Myocyte (in vitro differentiated cells): ENCODE measurements around the gene SASH1. TPM values are rescaled to one million over a fixed set of nuclear protein-coding genes. Genes with fewer than 3 reads are reported as not detected.
"Not testable (repeated sequence)": the region's sequence is repeated elsewhere in the genome, so short reads cannot be mapped to it uniquely, and the experiment has no call there.

Experiments
- DNase-seq: peaks from one replicate; pipeline ENCODE4 v3.0.0-alpha.2; 2012; ENCODE audit warnings: low read depth
- total RNA-seq: library from RNA; depleted of rRNA; stranded (reverse); fragments of >200 nt; gene quantifications from 2 replicates; pipeline ENCODE4 v1.2.3, GENCODE V29; 2014

The SASH1 gene
- total RNA-seq, 1 donor from 2014 or later = 39.4 TPM

- DNase-seq = no peak
Measured at GRCh38 chr6:148328876-148329555, 13.6 kb upstream of the SASH1 start.

GRCh38 chr6:148329596-148330381 lies 12.8 kb upstream of the SASH1 start:
- DNase-seq = no peak

- DNase-seq = no peak
Measured at GRCh38 chr6:148332088-148332487, 10.6 kb upstream of the SASH1 start.

GRCh38 chr6:148336901-148337300 lies 5.7 kb upstream of the SASH1 start:
- no peak for DNase-seq

GRCh38 chr6:148339766-148340165 lies 2.9 kb upstream of the SASH1 start:
- DNase-seq = no peak

GRCh38 chr6:148340586-148341297 lies 1.9 kb upstream of the SASH1 start:
- DNase-seq = no peak

GRCh38 chr6:148342100-148342349 lies 613 bp upstream of the SASH1 start:
- DNase-seq = no peak

- DNase-seq = no peak
Measured at GRCh38 chr6:148343047-148343782, 577 bp downstream of the SASH1 start.

- no peak for DNase-seq
Measured at GRCh38 chr6:148345176-148345575, 2.5 kb downstream of the SASH1 start.

GRCh38 chr6:148345578-148345977 lies 2.9 kb downstream of the SASH1 start:
- no peak for DNase-seq

- no peak for DNase-seq
Measured at GRCh38 chr6:148346681-148347440, 4.2 kb downstream of the SASH1 start.

- no peak for DNase-seq
Measured at GRCh38 chr6:148347441-148348054, 4.9 kb downstream of the SASH1 start.

GRCh38 chr6:148348335-148348734 lies 5.7 kb downstream of the SASH1 start:
- no peak for DNase-seq

GRCh38 chr6:148348778-148349177 lies 6.1 kb downstream of the SASH1 start:
- DNase-seq = no peak

GRCh38 chr6:148349466-148349865 lies 6.8 kb downstream of the SASH1 start:
- no peak for DNase-seq

- no peak for DNase-seq
Measured at GRCh38 chr6:148351309-148351708, 8.7 kb downstream of the SASH1 start.

GRCh38 chr6:148352421-148352820 lies 9.8 kb downstream of the SASH1 start:
- not testable (repeated sequence) for DNase-seq

- peak; percentile 17 for DNase-seq
Measured at GRCh38 chr6:148358196-148358785, 15.7 kb downstream of the SASH1 start.

GRCh38 chr6:148359228-148359627 lies 16.6 kb downstream of the SASH1 start:
- no peak for DNase-seq
